ENCODE measurements around the gene XNDC1N.
"Not testable (repeated sequence)": the region's sequence is repeated elsewhere in the genome, so short reads cannot be mapped to it uniquely, and the experiment has no call there.

GRCh38 chr11:71901137-71901536 lies 27.3 kb downstream of the XNDC1N start:
- TF ChIP-seq CTCF, EZH2phosphoT487 (IDR thresholded peaks at IDR 0.05; ENCODE audit: low read length): not testable (repeated sequence)
